ENCODE measurements around the gene ART1. TPM values are rescaled to one million over a fixed set of nuclear protein-coding genes. Genes with fewer than 3 reads are reported as not detected.
A peak's percentile ranks its signal among the peaks of the same experiment; 100 is the strongest.

Gene ART1
- total and polyA plus RNA-seq, 2 experiments from 2014 or later: not detected

GRCh38 chr11:3703383-3703782 is 58.5 kb downstream of the ART1 start:
- TF ChIP-seq EZH2 (IDR thresholded peaks at IDR 0.05; ENCODE audit: insufficient read depth, poor library complexity, severe bottlenecking) (no peak), EZH2phosphoT487 (IDR thresholded peaks at IDR 0.05; ENCODE audit: insufficient read depth, low read depth) (no peak)
- DNase-seq: no peak
- H3K9me2 ChIP-seq (ENCODE audit: insufficient read depth): no peaks in the 10 kb centered on the region
- H4K20me1 ChIP-seq (ENCODE audit: insufficient read depth): no peaks in the 10 kb centered on the region
- 95 to 98% methylated on average over 3 of the region's 3 CpGs for WGBS, 2 experiments (ENCODE audit: low coverage in 1 of 2, low lambda C conversion rate in 2 of 2, missing lambda C conversion rate in 2 of 2)
- peaks cover 65% of the 10 kb centered on the region for H3K36me3 ChIP-seq (ENCODE audit: low read depth)
- H3K9ac ChIP-seq: no peak overlapping the region
- no peak overlapping the region for H2AFZ ChIP-seq
- no peak overlapping the region for H3K27ac ChIP-seq
- no peak overlapping the region for H3K4me3 ChIP-seq
- H3K27me3 ChIP-seq (replicated peaks; ENCODE audit: insufficient read depth): no peaks in the 10 kb centered on the region
- in situ Hi-C loops (cut with MboI): no loop called here
- H3F3A ChIP-seq (ENCODE audit: insufficient read depth): peaks cover 6% of the 10 kb centered on the region; the same call in 1 of the 2 replicates
- peaks cover 10% of the 10 kb centered on the region for H3K4me1 ChIP-seq (ENCODE audit: insufficient read depth)
- H3K79me2 ChIP-seq (ENCODE audit: insufficient read depth): peaks cover 17% of the 10 kb centered on the region
- H3K4me2 ChIP-seq (ENCODE audit: unreplicated experiment): no peak overlapping the region
- H3K9me3 ChIP-seq (ENCODE audit: low read depth): no peaks in the 10 kb centered on the region

- Histone ChIP-seq H3K4me2 (ENCODE audit: unreplicated experiment) (peak overlapping the region; percentile 29), H3K4me3 (no peak overlapping the region), H3K27me3 (replicated peaks; ENCODE audit: insufficient read depth) (no peaks in the 10 kb centered on the region), H3K9ac (no peak overlapping the region), H3K36me3 (ENCODE audit: low read depth) (peaks cover 64% of the 10 kb centered on the region), H3K9me3 (ENCODE audit: low read depth) (no peaks in the 10 kb centered on the region), H3K27ac (peak overlapping the region; percentile 4; the same call in 1 of the 2 replicates), H2AFZ (no peak overlapping the region), H3K4me1 (ENCODE audit: insufficient read depth) (peaks cover 22% of the 10 kb centered on the region), H3K79me2 (ENCODE audit: insufficient read depth) (peaks cover 33% of the 10 kb centered on the region), H3K9me2 (ENCODE audit: insufficient read depth) (no peaks in the 10 kb centered on the region), H4K20me1 (ENCODE audit: insufficient read depth) (no peaks in the 10 kb centered on the region), H3F3A (ENCODE audit: insufficient read depth) (peaks cover 16% of the 10 kb centered on the region; the same call in 1 of the 2 replicates)
- no peak for DNase-seq
- no peak for TF ChIP-seq EZH2 (IDR thresholded peaks at IDR 0.05; ENCODE audit: insufficient read depth, poor library complexity, severe bottlenecking)
- TF ChIP-seq EZH2phosphoT487 (IDR thresholded peaks at IDR 0.05; ENCODE audit: insufficient read depth, low read depth): no peak
- in situ Hi-C loops (cut with MboI): no loop called here
- WGBS, 2 experiments (ENCODE audit: low coverage in 1 of 2, low lambda C conversion rate in 2 of 2, missing lambda C conversion rate in 2 of 2): 54 to 62% methylated on average over 2 of the region's 2 CpGs
Measured at GRCh38 chr11:3707176-3707575, 62.2 kb downstream of the ART1 start.

DNA sequence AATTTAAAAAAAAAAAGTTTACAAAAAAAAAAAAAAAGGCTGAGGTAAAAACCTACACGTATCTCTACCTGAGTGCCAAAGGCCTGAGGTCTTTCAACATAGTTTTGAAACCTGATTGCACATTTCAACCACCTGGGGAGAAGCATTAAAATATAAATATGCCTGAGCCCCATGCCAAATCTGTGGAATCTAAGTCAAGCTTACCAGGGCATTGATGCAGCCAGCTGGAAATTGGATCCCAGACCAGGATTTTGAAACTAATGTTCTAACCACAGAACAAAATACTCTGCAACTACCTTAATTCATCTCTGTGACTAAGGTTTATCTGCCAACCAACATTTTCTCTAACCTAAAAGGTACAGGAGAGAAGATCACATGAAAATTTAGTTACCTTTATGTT is 65.0 kb downstream of the ART1 start:
- H3K4me3 ChIP-seq: no peak overlapping the region
- no peaks in the 10 kb centered on the region for H3K9me2 ChIP-seq (ENCODE audit: insufficient read depth)
- H4K20me1 ChIP-seq (ENCODE audit: insufficient read depth): no peaks in the 10 kb centered on the region
- no peak overlapping the region for H2AFZ ChIP-seq
- no peaks in the 10 kb centered on the region for H3K9me3 ChIP-seq (ENCODE audit: low read depth)
- H3K27me3 ChIP-seq (replicated peaks; ENCODE audit: insufficient read depth): no peaks in the 10 kb centered on the region
- peak; percentile 43 for DNase-seq
- 95 to 100% methylated on average over 1 of the region's 1 CpG for WGBS, 2 experiments (ENCODE audit: low coverage in 1 of 2, low lambda C conversion rate in 2 of 2, missing lambda C conversion rate in 2 of 2)
- H3K4me2 ChIP-seq (ENCODE audit: unreplicated experiment): no peak overlapping the region
- peaks cover 16% of the 10 kb centered on the region; the same call in 1 of the 2 replicates for H3F3A ChIP-seq (ENCODE audit: insufficient read depth)
- H3K4me1 ChIP-seq (ENCODE audit: insufficient read depth): peaks cover 22% of the 10 kb centered on the region
- TF ChIP-seq EZH2phosphoT487 (IDR thresholded peaks at IDR 0.05; ENCODE audit: insufficient read depth, low read depth) (no peak), EZH2 (IDR thresholded peaks at IDR 0.05; ENCODE audit: insufficient read depth, poor library complexity, severe bottlenecking) (no peak)
- in situ Hi-C loops (cut with MboI): no loop called here
- peaks cover 62% of the 10 kb centered on the region for H3K36me3 ChIP-seq (ENCODE audit: low read depth)
- H3K9ac ChIP-seq: 0 out of 2 replicates have a peak overlapping the region, but pooled peaks have one; percentile 10
- H3K27ac ChIP-seq: peak overlapping the region; percentile 52
- peaks cover 33% of the 10 kb centered on the region for H3K79me2 ChIP-seq (ENCODE audit: insufficient read depth)

DNA sequence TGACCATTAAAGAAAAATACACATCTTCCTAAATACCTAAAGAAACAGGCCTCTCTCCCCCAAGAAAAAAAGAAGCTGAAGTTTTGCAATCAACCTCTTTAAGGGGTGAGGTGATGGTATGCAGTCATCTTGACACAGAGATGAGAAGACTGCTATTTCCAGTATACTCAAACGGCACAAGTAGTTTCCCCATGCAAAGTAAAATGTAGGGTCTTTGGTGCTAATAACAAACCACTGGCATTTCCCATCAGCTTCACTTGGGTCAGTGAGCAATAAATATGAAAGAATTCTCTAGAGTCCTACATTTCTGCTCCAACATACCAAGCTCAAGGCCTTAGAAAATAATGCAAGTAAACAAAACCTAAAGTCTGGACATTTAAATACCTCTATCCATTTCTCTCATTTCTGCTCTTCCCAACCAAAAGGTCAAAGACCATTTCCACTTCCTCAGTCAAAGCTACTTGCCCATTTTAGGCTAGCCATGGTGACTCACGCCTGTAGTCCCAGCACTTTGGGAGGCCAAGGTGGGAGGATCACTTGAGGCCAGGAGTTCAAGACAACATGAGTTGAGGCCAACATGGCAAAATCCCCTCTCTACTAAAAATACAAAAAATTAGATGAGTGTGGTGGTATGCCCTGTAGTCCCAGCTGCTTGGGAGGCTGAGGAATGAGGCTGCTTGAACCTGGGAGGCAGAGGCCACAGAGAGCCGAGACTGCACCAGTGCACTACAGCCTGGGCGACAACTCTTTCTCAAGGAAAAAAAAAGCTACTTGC is 65.7 kb downstream of the ART1 start:
- Histone ChIP-seq H3K36me3 (ENCODE audit: low read depth) (peaks cover 60% of the 10 kb centered on the region), H3K9me2 (ENCODE audit: insufficient read depth) (no peaks in the 10 kb centered on the region), H3F3A (ENCODE audit: insufficient read depth) (peaks cover 16% of the 10 kb centered on the region; the same call in 1 of the 2 replicates), H3K9ac (0 out of 2 replicates have a peak overlapping the region, but pooled peaks have one; percentile 10), H3K9me3 (ENCODE audit: low read depth) (no peaks in the 10 kb centered on the region), H3K4me2 (ENCODE audit: unreplicated experiment) (no peak overlapping the region), H3K79me2 (ENCODE audit: insufficient read depth) (peaks cover 37% of the 10 kb centered on the region), H3K27me3 (replicated peaks; ENCODE audit: insufficient read depth) (no peaks in the 10 kb centered on the region), H2AFZ (no peak overlapping the region), H4K20me1 (ENCODE audit: insufficient read depth) (no peaks in the 10 kb centered on the region), H3K4me1 (ENCODE audit: insufficient read depth) (peaks cover 22% of the 10 kb centered on the region), H3K4me3 (no peak overlapping the region), H3K27ac (peak overlapping the region; percentile 52)
- TF ChIP-seq EZH2 (IDR thresholded peaks at IDR 0.05; ENCODE audit: insufficient read depth, poor library complexity, severe bottlenecking): no peak
- TF ChIP-seq EZH2phosphoT487 (IDR thresholded peaks at IDR 0.05; ENCODE audit: insufficient read depth, low read depth): no peak
- WGBS, 2 experiments (ENCODE audit: low coverage in 1 of 2, low lambda C conversion rate in 2 of 2, missing lambda C conversion rate in 2 of 2): 87 to 88% methylated on average over 4 of the region's 4 CpGs
- DNase-seq: peak; percentile 40
- in situ Hi-C loops (cut with MboI): no loop called here
